B cell (primary cell): ENCODE results near the gene BHLHE23. TPM values are rescaled to one million over a fixed set of nuclear protein-coding genes. Genes with fewer than 3 reads are reported as not detected.

Experiments
- ATAC-seq: fragments of 200-7000 bp; cut with Tn5 transposase; one replicate; pipeline ENCODE4 v1.10.0; 2021; ENCODE audit warnings: low read depth, mild to moderate bottlenecking, moderate number of reproducible peaks, moderate library complexity
- CTCF ChIA-PET: fragments of 350-600 bp; sonication (Branson Sonifier 250); formaldehyde crosslinking; loops from one replicate; lab custom pipeline; 2021; ENCODE audit warnings: antibody characterized with exemption, inconsistent platforms; lab: Charles Lee
- POLR2A ChIA-PET: fragments of 350-600 bp; sonication (Branson Sonifier 250); formaldehyde crosslinking; loops from one replicate; lab custom pipeline; 2021; ENCODE audit warnings: antibody characterized with exemption; lab: Charles Lee
- DNase-seq: peaks from one replicate; pipeline ENCODE4 v3.0.0; 2013
- H2AFZ ChIP-seq: 2 replicates; pipeline ENCODE4 v1.6.1; 2012; ENCODE audit warnings: mild to moderate bottlenecking, low read depth, low read length; ENCODE audit not compliant: insufficient read depth, poor library complexity, severe bottlenecking
- H3K27ac ChIP-seq, 2 donors: 1 replicate in 1 of 2; 2 replicates in 1 of 2; pipeline ENCODE4 v1.5.1; 2012 to 2013; ENCODE audit warnings: low read length in 2 of 2, mild to moderate bottlenecking in 2 of 2, moderate library complexity in 1 of 2
- H3K27me3 ChIP-seq, 4 experiments: fragments of 200-600 bp in 1 of 4; sonication (generic) in 1 of 4; replicated peaks in 1 of 4; 1 replicate in 2 of 4; 2 replicates in 2 of 4; pipeline versions ENCODE4 v1.6.1 to v1.7.0; 2013 to 2016; ENCODE audit warnings: low read length in 3 of 4, mild to moderate bottlenecking in 2 of 4, mixed read lengths in 1 of 4, moderate library complexity in 1 of 4; ENCODE audit not compliant: insufficient read depth in 4 of 4, control insufficient read depth in 3 of 4; ENCODE audit errors: control extremely low read depth in 1 of 4
- H3K36me3 ChIP-seq, 2 experiments: replicated peaks in 1 of 2; 1 replicate in 1 of 2; 2 replicates in 1 of 2; pipeline versions ENCODE4 v1.6.1 to v1.7.1; 2013; ENCODE audit warnings: low read length in 1 of 2; ENCODE audit not compliant: insufficient read depth in 2 of 2, control insufficient read depth in 1 of 2; ENCODE audit errors: control extremely low read depth in 1 of 2, extremely low read depth in 1 of 2
- H3K4me1 ChIP-seq, 2 donors: fragments of 200-600 bp in 1 of 2; sonication (generic) in 1 of 2; 1 replicate in 1 of 2; 2 replicates in 1 of 2; pipeline versions ENCODE4 v1.5.1 to v1.6.1; 2013 to 2017; ENCODE audit warnings: low read length in 2 of 2; ENCODE audit not compliant: control insufficient read depth in 2 of 2, insufficient read depth in 2 of 2
- H3K4me2 ChIP-seq: replicated peaks from 2 replicates; pipeline ENCODE3; 2012; ENCODE audit warnings: mild to moderate bottlenecking, low read depth, low read length; ENCODE audit not compliant: poor library complexity, severe bottlenecking
- H3K4me3 ChIP-seq, 5 experiments: fragments of 200-600 bp in 1 of 5; sonication (generic) in 1 of 5; 1 replicate in 3 of 5; 2 replicates in 2 of 5; pipeline versions ENCODE4 v1.5.1 to v1.7.0; 2011 to 2016; ENCODE audit warnings: low read length in 4 of 5, mild to moderate bottlenecking in 4 of 5, low read depth in 2 of 5, control low read depth in 1 of 5, moderate library complexity in 1 of 5; ENCODE audit not compliant: insufficient read depth in 1 of 5; ENCODE audit errors: control extremely low read depth in 1 of 5, extremely low read depth in 1 of 5
- H3K79me2 ChIP-seq: fragments of 200-600 bp; sonication (generic); one replicate; pipeline ENCODE4 v1.6.0; 2016; ENCODE audit warnings: low read length; ENCODE audit not compliant: control insufficient read depth, insufficient read depth
- H3K9ac ChIP-seq: fragments of 200-600 bp; sonication (generic); 2 replicates; pipeline ENCODE4 v1.6.1; 2017; ENCODE audit warnings: mild to moderate bottlenecking, low read length, moderate library complexity
- H3K9me3 ChIP-seq, 3 donors: one replicate each; pipeline versions ENCODE4 v1.6.1 to v1.7.1; 2013; ENCODE audit warnings: low read length in 2 of 3; ENCODE audit not compliant: control insufficient read depth in 2 of 3, insufficient read depth in 1 of 3; ENCODE audit errors: control extremely low read depth in 1 of 3
- H4K20me1 ChIP-seq: 2 replicates; pipeline ENCODE4 v1.6.0; 2012; ENCODE audit warnings: mild to moderate bottlenecking, low read length; ENCODE audit not compliant: insufficient read depth, control insufficient read depth, poor library complexity, severe bottlenecking
- H3K27ac Mint-ChIP-seq: one replicate; pipeline ENCODE4 v1.8.0; 2021; ENCODE audit warnings: mixed read lengths
- H3K27me3 Mint-ChIP-seq: one replicate; pipeline ENCODE4 v1.8.0; 2021; ENCODE audit warnings: mixed read lengths
- H3K4me1 Mint-ChIP-seq: one replicate; pipeline ENCODE4 v1.8.0; 2021; ENCODE audit warnings: mixed read lengths
- H3K4me3 Mint-ChIP-seq: one replicate; pipeline ENCODE4 v1.8.0; 2021; ENCODE audit warnings: mixed read lengths
- H3K9me3 Mint-ChIP-seq: one replicate; pipeline ENCODE4 v1.8.0; 2022; ENCODE audit warnings: mixed read lengths; ENCODE audit not compliant: insufficient read depth
- CTCF ChIP-seq: fragments of 200-600 bp; IDR thresholded peaks from one replicate; pipeline ENCODE4 v1.8.0; 2022; ENCODE audit warnings: antibody characterized with exemption, mild to moderate bottlenecking
- EZH2 ChIP-seq: IDR thresholded peaks from 2 replicates; pipeline ENCODE4 v1.6.1; 2012; ENCODE audit warnings: borderline replicate concordance, low read depth, mild to moderate bottlenecking, moderate library complexity, low read length; ENCODE audit not compliant: insufficient read depth, poor library complexity, severe bottlenecking
- WGBS: methylation state at CpG from one replicate; pipeline ENCODE4 v1.1.5; 2013; ENCODE audit warnings: missing lambda C conversion rate; ENCODE audit not compliant: insufficient coverage; 5-methylcytosine and 5-hydroxymethylcytosine counted together
- intact Hi-C: fragments of 100-400 bp; cut with micrococcal nuclease; formaldehyde crosslinking; loops from one replicate; pipeline ENCODE4 v1.10.0; 2022
- polyA plus RNA-seq: library from polyadenylated mRNA; depleted of rRNA; stranded (reverse); fragments of >200 nt; gene quantifications from 2 replicates; pipeline ENCODE4 v1.2.3, GENCODE V29; 2012
- total RNA-seq, 2 donors: library from RNA; stranded (reverse); fragments of 120-200 nt in 1 of 2; gene quantifications; 1 replicate in 1 of 2; 2 replicates in 1 of 2; pipeline versions ENCODE4 v1.2.3 to v1.2.4, GENCODE V29; 2013 to 2022

BHLHE23 gene
- total and polyA plus RNA-seq, 2 donors (not counting 1 experiment from before 2014, with no cell fraction given) = not detected

GRCh38 chr20:62976886-62977285, 29.9 kb downstream of the BHLHE23 start:
- peaks cover 0 to 37% (median 0%) of the 10 kb centered on the region in 3 donors for H3K9me3 ChIP-seq
- H3K4me1 ChIP-seq = peaks cover 62 to 64% of the 10 kb centered on the region in 2 donors
- no peak overlapping the region for H3K27ac ChIP-seq
- H3K79me2 ChIP-seq = no peaks in the 10 kb centered on the region
- H3K27me3 ChIP-seq = peaks cover 0 to 94% (median 53%) of the 10 kb centered on the region in 4 experiments
- Mint-ChIP-seq H3K27me3 (peaks cover 53% of the 10 kb centered on the region), H3K9me3 (no peaks in the 10 kb centered on the region), H3K4me3 (peak overlapping the region; percentile 34), H3K4me1 (peaks cover 61% of the 10 kb centered on the region), H3K27ac (peak overlapping the region; percentile 50)
- TF ChIP-seq EZH2 (no peak), CTCF (no peak)
- ATAC-seq = no peak
- intact Hi-C loops = loop anchor here (1.0 to 5.0 kb wide), 2 partner anchors 23 to 855 kb away; partner anchors contain the start of gene LSM14B
- peak overlapping the region; percentile 86 for H3K4me2 ChIP-seq
- POLR2A ChIA-PET = no interaction called here
- 93% methylated on average over 16 of the region's 16 CpGs for WGBS
- no peaks in the 10 kb centered on the region for H3K36me3 ChIP-seq
- peaks cover 7% of the 10 kb centered on the region for H4K20me1 ChIP-seq
- H2AFZ ChIP-seq = no peak overlapping the region
- no peak overlapping the region for H3K4me3 ChIP-seq
- CTCF ChIA-PET = interaction anchor here (1.1 to 1.2 kb wide), 2 partner anchors 22 to 59 kb away, joined by 3 read pairs; no protein-coding TSS in a partner anchor
- peak overlapping the region; percentile 54 for H3K9ac ChIP-seq
- DNase-seq = no peak

GRCh38 chr20:62975812-62976508, 30.8 kb downstream of the BHLHE23 start:
- Mint-ChIP-seq H3K9me3 (no peaks in the 10 kb centered on the region), H3K27ac (peak overlapping the region; percentile 50), H3K4me1 (peaks cover 60% of the 10 kb centered on the region), H3K27me3 (peaks cover 55% of the 10 kb centered on the region), H3K4me3 (peak overlapping the region; percentile 34)
- H3K4me2 ChIP-seq = no peak overlapping the region
- intact Hi-C loops = loop anchor here (5.0 kb wide), 1 partner anchor 854 kb away; the partner anchor contains the start of gene LSM14B
- H3K79me2 ChIP-seq = no peaks in the 10 kb centered on the region
- TF ChIP-seq EZH2 (no peak), CTCF (no peak)
- peaks cover 7% of the 10 kb centered on the region for H4K20me1 ChIP-seq
- peaks cover 55 to 56% of the 10 kb centered on the region in 2 donors for H3K4me1 ChIP-seq
- ChIA-PET CTCF (interaction anchor here (1.1 to 1.4 kb wide), 3 partner anchors 11 to 205 kb away, joined by 3 to 4 read pairs (median 3); no protein-coding TSS in a partner anchor), POLR2A (interaction anchor here (0.5 to 0.7 kb wide), 2 partner anchors 35 to 1063 kb away, joined by 3 to 5 read pairs; no protein-coding TSS in a partner anchor)
- H3K27ac ChIP-seq = no peak overlapping the region
- 85% methylated on average over 6 of the region's 9 CpGs for WGBS
- no peak overlapping the region for H3K4me3 ChIP-seq
- no peak overlapping the region for H2AFZ ChIP-seq
- H3K9me3 ChIP-seq = peaks cover 0 to 30% (median 0%) of the 10 kb centered on the region in 3 donors
- DNase-seq = no peak
- no peak overlapping the region for H3K9ac ChIP-seq
- no peak for ATAC-seq
- H3K27me3 ChIP-seq = peaks cover 0 to 95% (median 52%) of the 10 kb centered on the region in 4 experiments
- H3K36me3 ChIP-seq = no peaks in the 10 kb centered on the region
